Islet precursor cell (in vitro differentiated cells): ENCODE data around the gene SYNM.

ENCODE experiments used
- DNase-seq: peaks from one replicate; pipeline ENCODE4 v3.0.0-alpha.2; 2018

Gene SYNM

GRCh38 chr15:99145005-99145404 lies 40.1 kb downstream of the SYNM start:
- no peak for DNase-seq

GRCh38 chr15:99145778-99146177 lies 40.9 kb downstream of the SYNM start:
- no peak for DNase-seq

GRCh38 chr15:99146661-99147060 lies 41.8 kb downstream of the SYNM start:
- DNase-seq = no peak

- DNase-seq = no peak
These were observed 44.0 kb downstream of the SYNM start for GRCh38 chr15:99148851-99149276.

- no peak for DNase-seq
These were observed 44.5 kb downstream of the SYNM start for GRCh38 chr15:99149366-99149765.

- DNase-seq = no peak
These were observed 46.3 kb downstream of the SYNM start for GRCh38 chr15:99151156-99151555.

GRCh38 chr15:99153026-99153535 lies 48.2 kb downstream of the SYNM start:
- DNase-seq = peak; percentile 10

GRCh38 chr15:99154271-99154670 lies 49.4 kb downstream of the SYNM start:
- DNase-seq = peak; percentile 2

GRCh38 chr15:99155961-99156443 lies 51.1 kb downstream of the SYNM start:
- peak; percentile 64 for DNase-seq

- DNase-seq = no peak
These were observed 52.6 kb downstream of the SYNM start for GRCh38 chr15:99157456-99157855.

GRCh38 chr15:99158626-99159412 lies 53.9 kb downstream of the SYNM start:
- peak; percentile 37 for DNase-seq

GRCh38 chr15:99163271-99164062 lies 58.6 kb downstream of the SYNM start:
- no peak for DNase-seq

GRCh38 chr15:99164119-99164518 lies 59.2 kb downstream of the SYNM start:
- DNase-seq = no peak

- peak; percentile 19 for DNase-seq
These were observed 60.3 kb downstream of the SYNM start for GRCh38 chr15:99165020-99165790.

GRCh38 chr15:99165956-99166689 lies 61.2 kb downstream of the SYNM start:
- DNase-seq = peak; percentile 27

GRCh38 chr15:99167201-99167600 lies 62.3 kb downstream of the SYNM start:
- DNase-seq = peak; percentile 55

GRCh38 chr15:99167640-99168039 lies 62.8 kb downstream of the SYNM start:
- peak; percentile 29 for DNase-seq

GRCh38 chr15:99168601-99169580 lies 64.0 kb downstream of the SYNM start:
- no peak for DNase-seq

- DNase-seq = no peak
These were observed 65.0 kb downstream of the SYNM start for GRCh38 chr15:99169769-99170311.

- no peak for DNase-seq
These were observed 65.7 kb downstream of the SYNM start for GRCh38 chr15:99170476-99171065.
